Spleen (tissue), 11 donors: Measurements from ENCODE around the gene ZCCHC10. TPM values are rescaled to one million over a fixed set of nuclear protein-coding genes. Genes with fewer than 3 reads are reported as not detected.
A peak's percentile ranks its signal among the peaks of the same experiment; 100 is the strongest.
"Not testable (repeated sequence)": the region's sequence is repeated elsewhere in the genome, so short reads cannot be mapped to it uniquely, and the experiment has no call there.

Experiments
- DNase-seq: peaks from one replicate; pipeline ENCODE4 v3.0.0-alpha.2; 2020
- H3K27ac ChIP-seq, 8 donors: fragments of 200-600 bp; sonication (generic) in 7 of 8; 1 replicate in 4 of 8; 2 replicates in 4 of 8; pipeline versions ENCODE4 v1.5.0 to v1.8.0; 2016 to 2021; ENCODE audit warnings: inconsistent platforms in 4 of 8, mild to moderate bottlenecking in 4 of 8, moderate library complexity in 1 of 8
- H3K27me3 ChIP-seq, 7 donors: fragments of 200-600 bp; sonication (generic) in 6 of 7; replicated peaks in 1 of 7; 1 replicate in 4 of 7; 2 replicates in 3 of 7; pipeline versions ENCODE4 v1.5.0 to v1.8.0; 2016 to 2021; ENCODE audit warnings: inconsistent platforms in 3 of 7, mild to moderate bottlenecking in 1 of 7
- H3K36me3 ChIP-seq, 6 donors: fragments of 200-600 bp; sonication (generic) in 5 of 6; 1 replicate in 4 of 6; 2 replicates in 2 of 6; pipeline versions ENCODE4 v1.5.0 to v1.8.0; 2016 to 2021; ENCODE audit warnings: inconsistent platforms in 2 of 6
- H3K4me1 ChIP-seq, 6 donors: fragments of 200-600 bp; sonication (generic) in 5 of 6; 1 replicate in 3 of 6; 2 replicates in 3 of 6; pipeline versions ENCODE4 v1.5.0 to v1.8.0; 2016 to 2021; ENCODE audit warnings: inconsistent platforms in 3 of 6
- H3K4me3 ChIP-seq, 8 donors: fragments of 200-600 bp; sonication (generic) in 7 of 8; 1 replicate in 4 of 8; 2 replicates in 4 of 8; pipeline versions ENCODE4 v1.5.0 to v1.8.0; 2016 to 2021; ENCODE audit warnings: inconsistent platforms in 4 of 8, mild to moderate bottlenecking in 4 of 8, moderate library complexity in 2 of 8
- H3K9me3 ChIP-seq, 8 donors: fragments of 200-600 bp; sonication (generic) in 7 of 8; 1 replicate in 4 of 8; 2 replicates in 4 of 8; pipeline versions ENCODE4 v1.5.0 to v1.8.0; 2016 to 2021; ENCODE audit warnings: inconsistent platforms in 4 of 8
- POLR2A ChIP-seq, 3 donors: fragments of 450-650 bp; IDR thresholded peaks; one replicate each; pipeline ENCODE4 v1.5.1; 2017; ENCODE audit warnings: antibody characterized with exemption in 3 of 3, mild to moderate bottlenecking in 1 of 3
- POLR2AphosphoS5 ChIP-seq, 3 donors: sonication (generic); formaldehyde crosslinking; IDR thresholded peaks; one replicate each; pipeline ENCODE4 v1.5.1; 2017; ENCODE audit warnings: antibody characterized with exemption in 3 of 3
- WGBS, 5 donors: extraction: QIAGEN DNeasy Blood & Tissue Kit in 3 of 5; methylation state at CpG; one replicate each; pipeline versions ENCODE4 v1.1.5 to v1.1.7; 2013 to 2018; 5-methylcytosine and 5-hydroxymethylcytosine counted together
- intact Hi-C: fragments of 100-400 bp; cut with DNase I; formaldehyde crosslinking; loops from one replicate; pipeline ENCODE4 v1.15.0; 2023; ENCODE audit warnings: low total_unique reads
- polyA plus RNA-seq, 3 donors: library from polyadenylated mRNA; stranded (reverse); fragments of 200-250 nt; gene quantifications; one replicate each; pipeline ENCODE4 v1.2.1, GENCODE V29; 2013
- total RNA-seq, 7 donors: library from RNA; depleted of rRNA in 3 of 7; stranded (reverse); fragments of >200 nt in 3 of 7; fragmentation: NEBNext Ultra II Directional in 4 of 7; extraction: Animal tissue kit (Norgen Biotek cat#: 25700) in 4 of 7; gene quantifications; one replicate each; pipeline versions ENCODE4 v1.1.0 to v1.2.1, GENCODE V29; 2016 to 2021
- TF ChIP-seq, protein P1 (sequence below), 11 experiments: fragments of 200-600 bp in 7 of 11; fragments of 450-650 bp in 4 of 11; sonication (generic) in 4 of 11; IDR thresholded peaks in 8 of 11; conservative IDR thresholded peaks in 3 of 11; 1 replicate in 7 of 11; 2 replicates in 4 of 11; pipeline versions ENCODE4 v1.4.0 to v1.8.0; 2016 to 2021; ENCODE audit warnings: antibody characterized with exemption in 11 of 11, inconsistent platforms in 4 of 11, mild to moderate bottlenecking in 1 of 11
- donor health status: healthy with polysubstance abuse.
- donor health status: DM: no; HTN: no; CAD: no; lungs with moderate emphysema.
- donor health status: DM: no; HTN: no; CAD: no.
- donor health status: Bipolar disorder and iron deficiency.
- donor health status: healthy.
- donor health status: DM: no; HTN: no; CAD: no.
- donor health status: DM: yes; HTN: yes; CAD: no.

ZCCHC10 gene
- total and polyA plus RNA-seq, 10 donors = 16.2 to 34.5 (median 20.8) TPM

DNA sequence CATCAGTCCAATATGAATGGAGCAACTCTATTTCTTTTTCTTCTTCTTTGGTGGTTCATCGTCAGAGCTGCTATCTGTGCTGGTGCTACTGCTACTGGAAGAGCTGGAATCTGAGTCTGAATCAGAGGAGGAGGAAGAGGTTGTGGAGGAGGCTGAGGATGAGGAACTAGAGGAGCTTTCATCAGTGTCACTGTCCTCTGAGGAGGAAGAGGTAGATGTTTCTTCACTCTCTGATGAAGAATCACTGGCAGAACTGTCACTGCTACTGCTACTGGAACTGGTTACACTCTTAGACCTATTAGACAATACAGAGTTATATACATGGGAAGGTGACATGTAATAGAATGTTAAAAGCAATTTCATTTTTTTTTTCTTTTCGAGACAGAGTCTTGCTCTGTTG lies 27.8 kb downstream of the ZCCHC10 start:
- Histone ChIP-seq H3K36me3 (peaks cover 0 to 70% (median 21%) of the 10 kb centered on the region in 6 donors), H3K27ac (no peak overlapping the region), H3K4me3 (no peak overlapping the region), H3K9me3 (no peaks in the 10 kb centered on the region), H3K27me3 (no peaks in the 10 kb centered on the region), H3K4me1 (peaks cover 0 to 5% (median 0%) of the 10 kb centered on the region in 6 donors)
- no peak for DNase-seq
- TF ChIP-seq POLR2A (IDR thresholded peaks at IDR 0.05) = no peak
- no peak for TF ChIP-seq POLR2AphosphoS5 (IDR thresholded peaks at IDR 0.05)
- TF ChIP-seq, protein P1, sequence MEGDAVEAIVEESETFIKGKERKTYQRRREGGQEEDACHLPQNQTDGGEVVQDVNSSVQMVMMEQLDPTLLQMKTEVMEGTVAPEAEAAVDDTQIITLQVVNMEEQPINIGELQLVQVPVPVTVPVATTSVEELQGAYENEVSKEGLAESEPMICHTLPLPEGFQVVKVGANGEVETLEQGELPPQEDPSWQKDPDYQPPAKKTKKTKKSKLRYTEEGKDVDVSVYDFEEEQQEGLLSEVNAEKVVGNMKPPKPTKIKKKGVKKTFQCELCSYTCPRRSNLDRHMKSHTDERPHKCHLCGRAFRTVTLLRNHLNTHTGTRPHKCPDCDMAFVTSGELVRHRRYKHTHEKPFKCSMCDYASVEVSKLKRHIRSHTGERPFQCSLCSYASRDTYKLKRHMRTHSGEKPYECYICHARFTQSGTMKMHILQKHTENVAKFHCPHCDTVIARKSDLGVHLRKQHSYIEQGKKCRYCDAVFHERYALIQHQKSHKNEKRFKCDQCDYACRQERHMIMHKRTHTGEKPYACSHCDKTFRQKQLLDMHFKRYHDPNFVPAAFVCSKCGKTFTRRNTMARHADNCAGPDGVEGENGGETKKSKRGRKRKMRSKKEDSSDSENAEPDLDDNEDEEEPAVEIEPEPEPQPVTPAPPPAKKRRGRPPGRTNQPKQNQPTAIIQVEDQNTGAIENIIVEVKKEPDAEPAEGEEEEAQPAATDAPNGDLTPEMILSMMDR (IDR thresholded peaks at IDR 0.05 in 8 of 11, conservative IDR thresholded peaks at IDR 0.05 in 3 of 11) = no peak
- 86 to 94% (median 92%) methylated on average over 2 of the region's 2 CpGs for WGBS, 5 donors
- intact Hi-C loops = no loop called here

DNA sequence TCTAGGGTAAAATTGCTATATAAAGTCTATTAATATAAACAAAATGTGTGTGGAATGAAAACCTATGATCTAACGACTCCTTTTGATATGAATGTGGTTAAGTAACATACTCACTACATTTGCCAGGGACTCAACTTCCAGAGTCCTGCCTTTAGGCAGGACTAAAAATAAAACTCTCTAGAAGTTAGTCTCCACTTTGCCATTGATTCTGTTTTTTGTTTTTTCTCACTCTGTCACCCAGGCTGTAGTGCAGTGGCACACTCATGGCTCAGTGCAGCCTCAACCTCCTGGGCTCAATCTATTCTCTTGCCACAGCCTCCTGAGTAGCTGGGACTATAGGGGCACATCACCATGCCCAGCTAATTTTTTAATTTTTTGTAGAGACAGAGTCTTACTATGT lies 30.0 kb downstream of the ZCCHC10 start:
- 83 to 92% (median 92%) methylated on average over 1 of the region's 1 CpG for whole genome bisulfite sequencing, 5 donors
- TF ChIP-seq, protein P1 (IDR thresholded peaks at IDR 0.05 in 8 of 11, conservative IDR thresholded peaks at IDR 0.05 in 3 of 11) = no peak
- TF ChIP-seq POLR2A (IDR thresholded peaks at IDR 0.05) = no peak

DNA sequence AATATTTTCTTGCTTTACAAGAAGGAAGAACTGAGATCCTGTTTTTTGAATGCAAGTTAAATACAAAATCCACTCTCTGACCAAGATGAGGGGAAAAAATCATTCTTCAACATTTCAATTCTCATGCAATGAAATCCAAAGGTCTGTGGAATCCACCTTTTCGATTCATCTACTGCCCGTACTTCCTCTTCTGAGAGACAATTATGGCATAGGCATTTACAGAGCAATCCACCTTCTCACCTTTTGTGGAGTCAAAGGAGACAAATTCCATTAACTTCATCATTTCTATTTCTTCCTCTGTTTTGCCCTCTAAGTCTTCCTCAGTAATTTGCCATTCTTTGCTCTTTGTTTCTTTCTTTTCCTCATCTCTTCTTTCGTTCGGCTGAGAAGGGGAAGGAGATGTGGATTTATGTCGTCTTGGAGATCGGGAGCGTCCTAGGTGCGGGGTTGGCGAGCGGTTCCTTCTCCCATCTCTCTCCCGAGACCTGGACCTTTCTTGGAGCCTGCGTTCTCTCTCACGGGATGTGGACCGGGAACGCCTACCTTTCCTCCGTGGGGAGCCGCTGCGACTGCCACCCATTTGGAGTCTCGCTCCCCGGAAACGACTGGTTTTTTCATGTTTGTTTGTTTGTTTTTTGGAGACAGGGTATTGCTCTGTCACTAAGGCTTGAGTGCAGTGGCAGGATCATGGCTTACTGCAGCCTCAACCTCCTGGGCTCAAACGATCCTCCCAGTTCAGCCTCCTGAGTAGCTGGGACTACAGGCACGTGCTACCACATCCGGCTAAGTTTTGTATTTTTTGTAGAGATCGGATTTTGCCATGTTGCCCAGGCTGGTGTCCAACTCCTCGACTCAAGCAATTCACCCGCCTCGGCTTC lies 38.6 kb downstream of the ZCCHC10 start:
- no peaks in the 10 kb centered on the region for H3K36me3 ChIP-seq
- WGBS, 5 donors = 79 to 93% (median 89%) methylated on average over 28 of the region's 28 CpGs
- peak; percentile 45 for DNase-seq
- no peaks in the 10 kb centered on the region for H3K4me1 ChIP-seq
- TF ChIP-seq POLR2AphosphoS5 (IDR thresholded peaks at IDR 0.05) = no peak
- TF ChIP-seq POLR2A (IDR thresholded peaks at IDR 0.05) = no peak
- TF ChIP-seq, protein P1 (IDR thresholded peaks at IDR 0.05 in 8 of 11, conservative IDR thresholded peaks at IDR 0.05 in 3 of 11) = no peak
- no peaks in the 10 kb centered on the region for H3K27me3 ChIP-seq
- no peaks in the 10 kb centered on the region for H3K9me3 ChIP-seq
- no peak overlapping the region for H3K27ac ChIP-seq
- intact Hi-C loops = no loop called here
- no peak overlapping the region for H3K4me3 ChIP-seq

More for the DNA sequence above, 30.0 kb downstream of the ZCCHC10 start:
- no peaks in the 10 kb centered on the region for H3K27me3 ChIP-seq
- H3K27ac ChIP-seq = no peak overlapping the region
- peak; percentile 5 for DNase-seq
- intact Hi-C loops = no loop called here
- no peak overlapping the region for H3K4me3 ChIP-seq
- peaks cover 0 to 48% (median 8%) of the 10 kb centered on the region in 6 donors for H3K36me3 ChIP-seq
- no peaks in the 10 kb centered on the region for H3K9me3 ChIP-seq
- peaks cover 0 to 5% (median 0%) of the 10 kb centered on the region in 6 donors for H3K4me1 ChIP-seq

DNA sequence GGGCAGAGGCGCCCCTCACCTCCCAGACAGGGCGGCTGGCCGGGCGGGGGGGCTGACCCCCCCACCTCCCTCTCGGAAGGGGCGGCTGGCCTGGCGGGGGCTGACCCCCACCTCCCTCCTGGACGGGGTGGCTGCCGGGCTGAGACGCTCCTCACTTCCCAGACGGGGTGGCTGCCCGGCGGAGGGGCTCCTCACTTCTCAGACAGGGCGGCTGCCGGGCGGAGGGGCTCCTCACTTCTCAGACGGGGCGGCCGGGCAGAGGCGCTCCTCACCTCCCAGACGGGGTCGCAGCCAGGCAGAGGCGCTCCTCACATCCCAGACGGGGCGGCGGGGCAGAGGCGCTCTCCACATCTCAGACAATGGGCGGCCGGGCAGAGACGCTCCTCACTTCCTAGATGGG lies 43.4 kb downstream of the ZCCHC10 start:
- DNase-seq = peak; percentile 16
- 90 to 100% (median 97%) methylated on average over 2 to 28 of the region's 30 CpGs for WGBS, 5 donors
- H3K27me3 ChIP-seq, H3K4me1 ChIP-seq, H3K9me3 ChIP-seq, H3K36me3 ChIP-seq, H3K4me3 ChIP-seq, H3K27ac ChIP-seq, intact Hi-C loops: not testable (repeated sequence)
